Fibroblast of skin of right quadriceps (primary cell): Measurements from ENCODE around the gene PYDC1.
"Not testable (repeated sequence)": the region's sequence is repeated elsewhere in the genome, so short reads cannot be mapped to it uniquely, and the experiment has no call there.

ENCODE experiments used
- DNase-seq: peaks from one replicate; pipeline ENCODE4 v3.0.0-alpha.2; 2013

PYDC1 gene

GRCh38 chr16:31221357-31222160 is 4.6 kb upstream of the PYDC1 start:
- no peak for DNase-seq

DNA sequence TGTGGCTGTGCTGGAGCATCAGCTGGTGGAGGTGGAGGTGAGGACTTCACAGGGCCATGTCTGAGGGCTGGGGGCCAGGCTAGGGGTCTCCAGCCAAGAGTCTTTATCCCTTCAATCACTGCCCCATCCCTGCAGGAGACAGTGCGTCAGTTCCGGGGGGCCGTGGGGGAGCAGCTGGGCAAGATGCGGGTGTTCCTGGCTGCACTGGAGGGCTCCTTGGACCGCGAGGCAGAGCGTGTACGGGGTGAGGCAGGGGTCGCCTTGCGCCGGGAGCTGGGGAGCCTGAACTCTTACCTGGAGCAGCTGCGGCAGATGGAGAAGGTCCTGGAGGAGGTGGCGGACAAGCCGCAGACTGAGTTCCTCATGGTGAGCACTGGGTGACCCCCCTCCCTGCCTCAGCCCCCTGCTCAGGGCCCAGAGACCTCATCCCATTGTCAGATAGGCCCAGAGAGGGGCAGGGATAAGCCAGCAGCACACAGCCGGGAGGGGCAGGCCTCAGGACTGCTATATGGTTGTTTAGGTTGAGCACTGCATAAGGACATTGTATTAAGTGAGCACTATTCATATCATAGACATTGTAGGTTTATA is 2.3 kb upstream of the PYDC1 start:
- DNase-seq: no peak

DNA sequence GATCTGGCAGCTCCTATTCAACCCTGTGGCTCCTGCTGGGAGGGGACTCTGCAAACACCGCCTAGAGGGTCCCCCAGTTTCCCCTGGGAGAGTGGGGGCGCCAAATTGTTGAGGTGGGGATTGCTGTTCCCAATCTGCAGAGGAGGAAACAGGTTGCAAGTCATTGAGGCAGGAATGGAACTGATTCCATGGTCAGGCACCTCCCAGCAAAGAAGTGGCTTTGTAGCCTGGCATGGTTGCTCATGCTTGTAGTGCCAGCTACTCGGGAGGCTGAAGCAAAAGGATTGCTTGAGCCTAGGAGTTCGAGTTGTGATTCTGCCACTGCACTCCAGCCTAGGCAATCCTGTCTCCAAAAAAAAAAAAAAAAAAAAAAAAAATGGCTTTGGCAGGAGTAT is 198 bp upstream of the PYDC1 start:
- no peak for DNase-seq

DNA sequence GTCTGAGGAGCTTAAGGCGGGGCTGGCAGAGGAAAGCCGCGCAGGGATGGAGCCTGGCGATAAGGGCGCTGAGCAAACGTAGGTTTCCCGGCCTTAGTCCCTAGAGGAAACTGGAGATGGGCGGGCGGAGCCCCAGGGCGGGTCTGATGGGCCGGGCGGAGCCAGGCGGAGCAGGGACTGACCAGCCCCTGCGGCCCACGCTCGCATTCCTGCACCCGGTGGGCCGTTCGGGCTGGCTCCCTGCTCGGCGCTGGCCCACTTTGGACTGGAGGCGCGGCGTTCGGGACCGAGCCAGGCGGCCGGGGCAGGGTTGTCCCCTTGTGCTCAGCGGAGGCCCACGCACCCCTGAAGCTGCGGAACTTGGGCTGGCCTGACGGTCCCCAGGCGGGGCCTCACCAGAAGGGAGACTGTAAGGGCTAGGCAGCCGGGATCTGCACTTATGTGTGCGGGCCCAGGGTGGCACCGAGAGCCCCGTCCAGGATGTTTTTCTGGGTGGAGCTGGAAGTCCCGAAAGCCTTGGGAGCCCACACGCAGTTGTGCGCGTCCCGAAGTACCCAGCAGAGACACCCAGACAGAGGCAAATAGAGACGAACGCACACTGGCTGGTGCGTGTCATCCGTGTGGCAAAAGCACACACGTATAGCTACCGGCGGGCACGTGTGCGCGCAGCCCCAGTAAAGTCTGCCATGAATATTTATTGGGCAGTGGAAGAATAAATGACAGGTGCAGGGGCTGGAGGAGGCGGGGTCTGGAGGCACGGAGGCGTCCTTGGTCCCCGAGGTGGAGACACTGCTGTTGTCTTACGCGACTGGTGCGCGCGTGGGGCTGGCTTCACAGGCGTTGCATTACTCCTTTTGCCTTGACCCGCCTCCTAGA is 1.4 kb downstream of the PYDC1 start:
- DNase-seq: no peak

GRCh38 chr16:31214708-31215286 is 2.1 kb downstream of the PYDC1 start:
- DNase-seq: no peak

DNA sequence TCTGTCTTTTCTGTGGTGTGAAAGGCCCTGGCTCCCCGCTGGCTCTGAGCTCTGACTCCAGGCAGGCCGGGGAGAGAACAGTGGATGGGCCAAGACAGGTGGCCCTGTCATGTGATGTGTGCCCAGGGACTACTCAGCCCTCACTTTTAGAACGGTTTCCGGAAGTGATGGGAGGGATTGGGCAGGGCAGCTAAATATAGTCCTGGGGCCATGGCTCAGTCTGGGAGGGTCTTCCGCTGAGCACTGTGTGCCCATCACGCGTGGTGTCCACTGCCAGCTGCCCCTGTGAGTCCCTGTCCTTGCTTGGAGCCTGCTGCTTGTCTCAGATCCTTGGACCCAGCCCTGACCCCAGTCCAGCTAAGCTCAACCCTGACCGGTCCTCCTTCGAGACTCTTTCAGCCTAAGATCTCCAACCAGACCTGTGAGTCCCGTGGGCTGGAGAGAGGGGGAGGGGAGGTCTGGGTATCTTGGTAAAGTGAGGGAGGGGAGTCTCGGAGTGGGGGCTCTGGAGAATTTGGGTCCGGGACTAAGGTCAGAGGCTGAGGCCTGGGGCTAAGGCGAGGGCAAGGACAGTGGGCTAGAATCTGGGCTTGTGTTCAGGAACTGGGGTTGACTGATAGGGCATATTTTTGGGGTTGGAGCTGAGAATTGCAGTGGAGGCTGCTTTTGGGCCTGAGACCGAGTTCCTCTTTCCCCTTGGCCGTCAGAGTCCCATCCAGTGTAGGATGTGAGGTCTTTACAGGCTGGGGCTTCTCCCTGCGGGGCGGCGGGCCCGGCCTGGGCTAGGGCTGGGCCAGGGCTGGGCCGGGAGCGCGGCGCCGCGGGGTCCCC is 2.8 kb downstream of the PYDC1 start, which contains the start of gene TRIM72:
TSS of gene TRIM72 (plus strand) at position 243 of the 831 bp plus-strand sequence. CDS start 620 bp downstream, outside the sequence.
- DNase-seq: no peak

DNA sequence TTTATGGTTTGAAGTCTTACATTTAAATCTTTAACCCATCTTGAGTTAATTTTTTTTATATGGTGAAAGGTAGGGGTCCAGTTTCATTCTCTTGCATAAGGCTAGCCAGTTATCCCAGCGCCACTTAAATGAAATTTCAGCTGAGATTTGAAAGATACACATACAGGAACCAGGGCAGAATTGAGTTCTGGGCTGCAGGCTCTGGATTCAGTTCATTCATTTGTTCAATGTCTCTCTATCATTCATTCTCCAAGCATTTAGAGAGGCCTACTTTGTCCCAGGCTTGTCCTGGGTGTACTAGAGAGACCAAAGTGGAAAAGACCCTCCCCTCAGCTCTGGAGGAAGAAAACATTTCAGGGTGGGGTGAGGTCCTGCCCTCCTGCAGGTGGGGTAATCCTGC is 3.6 kb downstream of the PYDC1 start:
- no peak for DNase-seq

GRCh38 chr16:31206776-31207175 is 10.2 kb downstream of the PYDC1 start:
- no peak for DNase-seq

DNA sequence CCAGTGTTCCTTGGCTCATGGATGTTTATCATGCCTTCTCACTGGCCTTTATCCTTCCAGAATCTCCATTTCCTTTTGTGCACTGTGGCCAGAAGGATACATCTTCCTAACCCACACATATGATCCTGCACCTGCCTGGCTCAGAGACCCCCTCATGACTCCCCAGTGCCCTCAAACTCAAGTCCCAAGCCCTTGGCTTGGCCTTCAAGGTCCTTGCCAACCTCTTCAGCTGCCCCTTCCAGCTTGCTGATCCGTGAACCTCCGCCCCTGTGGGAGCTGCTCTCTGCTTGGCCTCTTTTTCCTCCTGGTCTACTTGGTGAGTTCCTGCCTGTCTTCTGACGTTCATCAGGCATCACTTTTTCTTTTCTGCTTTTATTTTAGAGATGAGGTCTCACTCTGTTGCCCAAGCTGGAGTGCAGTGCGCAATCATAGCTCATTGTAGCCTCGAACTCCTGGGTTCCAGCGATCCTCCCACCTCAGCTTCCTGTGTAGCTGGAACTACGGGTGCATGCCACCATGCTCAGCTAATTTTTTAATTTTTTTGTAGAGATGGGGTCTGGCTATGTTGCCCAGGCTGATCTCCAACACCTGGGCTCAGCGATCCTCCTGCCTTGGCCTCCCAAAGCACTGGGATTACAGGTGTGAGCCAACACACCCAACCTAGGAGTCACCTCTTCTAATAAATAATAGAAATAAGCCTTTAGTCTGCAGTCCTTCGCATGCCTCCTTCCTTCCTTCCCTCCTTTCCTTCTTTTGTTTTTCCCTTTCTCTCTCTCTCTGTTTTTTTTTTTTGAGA is 11.9 kb downstream of the PYDC1 start:
- DNase-seq: no peak

GRCh38 chr16:31202414-31203375 is 14.2 kb downstream of the PYDC1 start, which contains the start of gene PYCARD:
TSS of gene PYCARD (minus strand) at chr16:31202760. CDS start at chr16:31202690, 70 bp downstream.
- peak; percentile 23 for DNase-seq

DNA sequence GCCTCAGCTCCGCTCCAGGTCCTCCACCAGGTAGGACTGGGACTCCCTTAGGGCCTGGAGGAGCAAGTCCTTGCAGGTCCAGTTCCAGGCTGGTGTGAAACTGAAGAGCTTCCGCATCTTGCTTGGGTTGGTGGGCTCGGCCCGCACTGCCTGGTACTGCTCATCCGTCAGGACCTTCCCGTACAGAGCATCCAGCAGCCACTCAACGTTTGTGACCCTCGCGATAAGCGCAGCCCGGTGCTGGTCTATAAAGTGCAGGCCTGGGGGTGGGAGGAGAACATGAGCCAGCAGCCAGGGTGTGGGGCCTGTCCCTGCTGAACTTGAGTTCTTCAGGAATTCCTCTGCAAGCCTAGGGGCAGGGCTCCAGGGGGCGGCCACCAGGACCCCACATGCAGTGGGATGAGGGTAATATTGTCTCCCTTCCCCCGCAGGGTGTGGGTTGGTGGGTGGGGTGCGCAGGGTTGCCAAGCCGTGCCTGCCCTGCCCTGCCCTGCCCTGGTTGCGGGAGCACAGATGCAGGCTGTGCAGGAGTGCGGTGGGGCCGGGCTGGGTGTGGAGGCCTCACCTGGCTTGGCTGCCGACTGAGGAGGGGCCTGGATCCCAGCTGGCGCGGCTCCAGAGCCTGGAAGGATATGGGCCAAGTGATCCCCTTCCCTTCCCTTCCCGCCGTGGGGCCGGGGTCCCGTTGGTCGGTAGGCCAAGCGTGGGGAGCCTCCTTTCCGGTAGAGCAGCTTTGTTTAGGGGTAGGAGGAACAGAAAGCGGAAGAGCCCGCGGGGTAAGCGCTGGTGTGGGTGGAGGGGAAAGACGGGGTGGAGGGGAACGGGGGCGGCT is 15.1 kb downstream of the PYDC1 start:
- no peak for DNase-seq

DNA sequence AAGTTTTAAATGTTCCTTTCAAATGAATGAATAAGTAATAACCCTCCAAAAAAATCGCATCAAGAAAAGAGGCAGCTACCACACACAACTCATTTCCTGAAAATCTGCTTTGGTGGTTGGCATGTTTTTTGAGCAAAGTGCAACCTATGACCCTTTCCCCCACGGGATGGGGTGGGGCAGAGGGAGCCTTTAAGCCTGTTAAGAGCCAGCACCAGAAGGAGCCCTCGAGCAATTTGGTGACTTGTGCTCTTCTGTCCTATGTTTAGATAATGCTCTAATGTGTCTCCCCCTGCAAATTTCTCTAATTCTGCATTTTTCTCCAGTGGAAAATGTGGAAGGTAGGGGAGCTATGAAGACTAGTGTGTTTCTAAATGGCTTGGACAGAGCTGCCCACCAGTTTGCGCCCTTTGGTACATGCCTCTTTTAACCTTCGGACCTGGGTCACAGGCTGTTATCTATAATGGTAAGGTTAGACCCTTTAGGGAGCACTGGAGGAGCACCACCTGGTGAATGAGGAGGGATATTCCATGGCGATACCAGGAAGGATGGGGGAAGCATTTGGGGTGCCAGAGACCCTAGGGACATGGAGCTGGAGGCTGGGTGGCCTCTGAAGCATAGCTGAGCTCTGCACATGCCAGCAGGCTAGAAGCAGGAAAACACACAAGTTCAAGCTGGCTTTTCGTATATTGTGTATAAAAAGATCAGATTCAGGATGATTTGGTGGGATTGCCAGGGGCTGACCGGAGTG is 15.9 kb downstream of the PYDC1 start:
- DNase-seq: no peak

DNA sequence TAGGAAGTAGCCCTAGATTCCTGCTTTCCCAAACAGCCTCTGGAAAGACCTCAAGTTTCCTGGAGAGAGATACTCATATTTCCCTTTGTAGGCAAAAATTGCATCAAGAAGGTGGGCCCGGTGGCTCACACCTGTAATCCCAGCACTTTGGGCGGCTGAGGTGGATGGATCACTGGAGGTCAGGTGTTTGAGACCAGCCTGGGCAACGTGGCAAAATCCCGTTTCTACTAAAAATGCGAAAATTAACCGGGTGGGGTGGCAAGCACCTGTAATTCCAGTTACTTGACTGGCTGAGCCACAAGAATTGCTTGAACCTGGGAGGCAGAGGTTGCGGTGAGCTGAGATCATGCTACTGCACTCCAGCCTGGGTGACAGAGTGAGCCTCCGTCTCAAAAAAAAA is 16.8 kb downstream of the PYDC1 start:
- DNase-seq: not testable (repeated sequence)

GRCh38 chr16:31199430-31200041 is 17.4 kb downstream of the PYDC1 start:
- no peak for DNase-seq

- no peak for DNase-seq
These were observed 18.6 kb downstream of the PYDC1 start for GRCh38 chr16:31198207-31198882.

- no peak for DNase-seq
These were observed 20.4 kb downstream of the PYDC1 start for GRCh38 chr16:31196324-31197088.
